Endometrial microvascular endothelial cells (primary cell): Measurements from ENCODE around the gene SOHLH1. TPM values are rescaled to one million over a fixed set of nuclear protein-coding genes. Genes with fewer than 3 reads are reported as not detected.

Source experiments
- in situ Hi-C: cut with HindIII; loops from 2 replicates; pipeline ENCODE4 v1.10.0; 2017; ENCODE audit warnings: low sequenced_read_pairs, low pct_unique_long_range_greater_than_20kb; ENCODE audit errors: inconsistent ontology term
- total RNA-seq: library from RNA; depleted of rRNA; stranded (reverse); fragments of >200 nt; gene quantifications from one replicate; pipeline ENCODE4 v1.2.3, GENCODE V29; 2015; ENCODE audit errors: inconsistent ontology term

SOHLH1 gene
- total RNA-seq, 1 donor from 2014 or later = not detected

DNA sequence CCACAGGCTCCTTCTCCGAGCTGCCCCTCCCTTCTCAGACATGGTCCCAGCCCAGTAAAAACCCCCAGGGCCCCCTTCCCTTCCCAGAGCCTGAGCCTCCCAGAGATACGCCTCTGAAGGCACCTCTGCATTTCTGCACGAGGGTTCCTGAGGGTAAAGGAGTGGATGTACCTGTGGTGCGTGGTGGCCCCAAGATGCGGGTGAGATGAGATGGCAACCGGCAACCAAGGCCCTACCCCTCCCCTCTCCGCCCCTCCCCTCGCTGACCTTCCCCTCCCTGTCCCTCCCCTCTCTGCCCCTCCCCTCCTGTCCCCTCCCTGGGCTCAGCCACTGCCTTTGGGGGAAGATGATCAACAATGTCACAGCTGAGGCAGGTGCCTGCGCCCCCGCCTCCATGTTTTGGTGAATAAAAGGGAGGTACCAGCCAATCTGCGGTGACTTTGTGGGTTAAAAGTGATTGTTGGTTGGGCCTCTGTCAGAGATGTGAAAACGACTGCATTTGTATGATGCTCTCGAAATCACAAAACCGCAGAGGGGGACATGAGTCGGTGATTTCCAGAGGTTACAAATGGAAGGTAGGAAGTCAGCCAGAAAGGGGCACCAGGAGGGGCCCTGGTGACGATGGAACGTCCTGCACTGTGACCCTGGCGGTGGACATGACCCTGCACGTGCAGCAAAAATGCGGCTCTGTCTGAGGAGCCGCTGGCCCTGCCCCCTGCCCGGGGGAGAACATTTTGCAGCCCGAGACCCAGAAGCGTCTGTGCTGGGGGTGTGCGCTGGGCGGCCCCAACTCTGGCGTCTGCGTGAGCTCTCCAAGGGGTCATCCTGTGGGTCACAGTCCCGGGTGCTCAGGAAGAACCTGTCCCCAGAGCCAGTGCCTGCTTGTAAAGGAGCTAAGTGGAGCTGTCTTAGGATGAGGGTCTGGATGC lies 32.5 kb downstream of the SOHLH1 start:
- in situ Hi-C loops = no loop called here

DNA sequence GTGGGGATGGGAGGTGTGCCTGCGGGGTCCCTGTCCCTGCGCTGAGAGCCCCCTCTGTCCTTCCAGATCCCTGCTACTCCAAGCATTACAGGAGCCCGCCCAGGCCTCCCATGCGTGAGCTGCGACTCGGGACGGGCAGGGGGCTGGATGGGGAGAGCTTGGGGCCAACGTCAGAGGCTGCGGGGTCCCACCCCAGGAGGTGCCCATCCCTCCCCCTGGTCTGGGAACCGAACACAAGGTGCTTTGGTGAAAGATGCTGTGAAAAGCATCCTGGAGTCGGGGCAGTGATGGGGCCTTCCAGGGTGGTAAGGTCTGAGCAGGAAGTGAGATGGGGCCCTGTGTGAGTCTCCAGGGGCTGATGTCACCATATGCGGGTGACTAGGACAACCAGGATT lies 33.5 kb downstream of the SOHLH1 start:
- in situ Hi-C loops = no loop called here

DNA sequence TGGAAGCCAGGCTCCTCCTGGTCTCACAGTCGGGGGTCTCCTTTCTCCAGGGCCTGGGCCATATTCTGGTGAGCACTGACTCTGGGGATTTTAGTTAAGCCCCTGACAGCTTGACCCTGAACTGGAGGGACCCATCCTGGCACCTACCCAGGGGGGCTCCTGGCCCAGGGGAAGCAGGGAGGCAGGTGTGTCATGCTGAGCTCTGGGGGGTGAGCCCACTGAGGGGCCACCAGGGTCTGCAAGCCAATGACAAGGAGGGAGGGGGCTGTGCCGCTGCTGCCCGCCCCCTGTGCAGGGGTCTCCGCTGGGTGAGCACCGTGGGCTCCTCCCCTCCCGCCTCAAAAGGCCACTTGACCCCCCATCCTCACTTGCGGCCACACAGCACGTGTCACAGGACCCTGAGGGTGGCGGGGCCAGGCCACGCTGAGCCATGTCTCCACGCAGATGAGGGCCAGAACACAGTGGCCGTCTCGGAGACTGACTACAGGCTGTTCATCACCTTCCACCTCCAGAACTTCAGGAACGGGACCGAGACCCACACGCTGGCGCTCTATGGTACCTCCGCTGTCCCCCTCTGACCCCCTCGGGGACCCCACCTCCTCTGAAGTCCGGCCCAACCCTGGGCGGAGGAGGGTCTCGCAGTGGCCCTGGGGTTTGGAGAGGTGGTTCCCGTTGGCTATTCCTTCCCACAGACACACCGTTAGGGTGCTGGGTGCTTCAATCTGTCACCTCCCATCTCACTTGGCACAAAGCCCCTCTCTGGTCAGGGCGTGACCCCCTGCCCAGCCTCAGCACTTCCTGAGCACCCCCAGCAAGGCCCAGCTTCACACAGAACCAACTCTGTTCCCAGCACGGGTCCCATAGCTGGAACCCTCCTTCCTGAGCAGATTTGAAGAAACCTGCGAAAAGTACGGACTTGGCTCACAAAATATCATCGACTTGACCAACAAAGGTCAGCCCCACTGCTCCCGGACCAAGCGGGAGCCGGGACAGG lies 34.2 kb downstream of the SOHLH1 start:
- in situ Hi-C loops = no loop called here

DNA sequence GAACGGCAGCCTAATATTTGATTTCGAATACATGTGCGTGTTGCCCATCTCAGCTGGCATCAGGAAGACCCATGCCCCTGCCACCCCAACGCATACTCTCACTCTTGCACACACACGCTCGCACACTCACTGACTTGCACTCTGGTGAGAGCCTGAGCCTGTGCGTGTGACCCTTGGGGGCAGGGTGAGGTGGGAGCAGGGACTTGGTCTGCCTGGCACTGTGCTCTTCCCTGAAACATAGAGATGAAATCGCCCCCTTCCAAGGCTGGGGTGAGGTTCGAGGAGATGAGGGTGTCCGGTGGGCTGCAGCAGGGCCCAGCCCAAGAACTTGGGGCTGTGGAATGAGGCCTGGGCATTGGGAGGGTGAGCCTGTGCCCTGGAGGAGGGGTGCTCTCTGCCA lies 35.0 kb downstream of the SOHLH1 start:
- in situ Hi-C loops = no loop called here

DNA sequence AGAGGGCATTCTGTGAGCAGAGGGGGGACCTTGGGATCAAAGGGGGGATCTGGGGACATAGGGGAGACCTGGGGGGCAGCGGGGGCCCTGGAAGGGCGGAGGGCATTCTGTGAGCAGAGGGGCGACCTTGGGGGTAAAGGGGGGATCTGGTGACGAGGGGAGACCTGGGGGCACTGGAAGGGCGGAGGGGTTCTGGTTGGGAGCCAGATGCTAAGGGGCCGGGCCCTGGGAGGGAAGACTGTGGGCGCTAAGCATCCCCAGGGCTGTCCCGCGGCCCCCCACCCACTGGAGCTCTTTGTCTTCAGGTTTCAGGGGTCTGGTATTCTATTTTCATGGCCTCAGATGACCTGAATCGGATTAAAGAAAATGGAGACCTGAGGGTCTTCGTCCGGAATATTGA lies 35.4 kb downstream of the SOHLH1 start:
- in situ Hi-C loops = no loop called here

DNA sequence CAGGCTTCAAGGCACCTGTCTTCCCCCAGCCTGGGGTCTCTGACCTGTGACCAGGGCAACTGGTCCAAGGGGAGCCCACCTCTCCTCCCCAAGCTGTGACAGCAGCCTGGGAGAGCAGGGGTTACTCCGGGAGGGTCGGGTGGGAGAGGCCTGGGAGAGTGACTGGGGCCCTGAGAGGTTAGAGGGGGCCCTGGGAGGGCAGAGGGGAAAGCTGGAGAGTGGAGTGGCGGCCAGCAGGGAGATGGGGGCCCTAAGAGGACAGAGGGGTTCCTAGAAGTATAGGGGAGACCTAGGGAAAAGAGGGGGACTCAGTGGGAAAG lies 35.9 kb downstream of the SOHLH1 start:
- in situ Hi-C loops = no loop called here

DNA sequence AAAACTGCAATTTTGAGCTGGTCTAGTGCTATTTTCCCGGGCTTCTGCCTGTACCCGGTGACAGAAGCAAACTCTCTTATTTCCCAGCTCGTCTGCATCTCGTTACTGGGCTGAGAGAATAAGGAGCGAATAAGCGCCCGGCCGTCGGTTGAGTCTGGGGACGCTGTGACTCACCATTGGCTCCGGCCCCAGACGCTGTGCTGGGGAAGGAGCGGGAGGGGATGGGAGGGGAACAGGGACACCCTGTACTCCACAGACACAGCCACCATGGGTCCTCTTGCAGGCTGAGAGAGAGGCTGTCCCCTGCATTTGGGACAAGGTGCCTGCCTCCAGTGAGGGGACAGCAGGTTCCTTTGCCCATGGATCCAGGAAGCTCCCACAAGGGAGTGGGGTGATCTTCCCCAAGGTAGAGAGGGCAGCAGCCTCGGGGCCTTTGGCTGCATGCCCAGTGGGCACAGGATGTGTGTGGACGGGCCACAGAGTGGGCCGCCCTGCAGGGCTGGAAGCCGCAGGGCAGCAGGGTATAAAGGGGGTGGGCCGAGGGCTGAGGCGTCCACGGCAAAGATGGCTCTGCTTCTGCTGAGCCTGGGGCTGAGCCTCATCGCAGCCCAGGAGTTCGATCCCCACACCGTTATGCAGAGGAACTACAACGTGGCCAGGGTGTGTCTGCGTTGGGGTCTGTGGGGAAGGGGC lies 36.4 kb downstream of the SOHLH1 start, which contains the start of gene LCN9:
LCN9 (plus strand) TSS at position 552 of the 693 bp plus-strand sequence; CDS start at position 565, 13 bp downstream.
- in situ Hi-C loops = no loop called here

DNA sequence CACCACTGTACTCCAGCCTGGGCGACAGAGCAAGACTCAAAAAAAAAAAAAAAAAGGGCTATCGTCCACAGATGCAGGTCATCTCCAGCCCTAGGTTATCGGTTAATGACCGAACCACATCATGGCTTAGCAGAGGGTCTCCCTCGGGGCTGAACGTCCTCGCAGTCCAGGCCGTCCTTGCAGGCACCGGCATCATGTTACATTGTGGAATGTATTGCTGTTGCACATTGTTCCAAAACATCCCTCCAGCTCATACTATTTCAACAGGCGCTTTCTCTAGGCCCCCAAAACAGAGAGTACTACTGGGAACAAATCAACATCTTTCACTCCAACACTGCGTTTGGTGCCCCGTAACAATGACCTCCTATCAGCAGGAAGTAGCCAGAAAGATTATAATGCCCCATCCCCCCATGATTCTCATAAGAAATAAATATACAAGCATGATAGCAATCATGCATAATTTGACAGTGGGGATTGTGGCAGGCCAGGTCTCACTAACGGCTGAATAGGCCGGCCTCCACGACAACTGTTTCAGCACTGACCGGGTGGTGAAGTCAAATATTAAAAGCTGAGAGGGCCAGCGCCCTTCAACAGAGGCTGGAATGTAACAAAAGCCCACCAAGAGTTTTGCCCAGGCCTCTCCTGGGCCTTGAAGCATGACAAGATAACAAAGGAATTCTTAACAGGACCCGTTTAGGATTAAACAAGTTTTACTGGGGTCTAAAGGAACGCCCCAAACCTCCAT lies 37.3 kb downstream of the SOHLH1 start:
- in situ Hi-C loops = no loop called here

DNA sequence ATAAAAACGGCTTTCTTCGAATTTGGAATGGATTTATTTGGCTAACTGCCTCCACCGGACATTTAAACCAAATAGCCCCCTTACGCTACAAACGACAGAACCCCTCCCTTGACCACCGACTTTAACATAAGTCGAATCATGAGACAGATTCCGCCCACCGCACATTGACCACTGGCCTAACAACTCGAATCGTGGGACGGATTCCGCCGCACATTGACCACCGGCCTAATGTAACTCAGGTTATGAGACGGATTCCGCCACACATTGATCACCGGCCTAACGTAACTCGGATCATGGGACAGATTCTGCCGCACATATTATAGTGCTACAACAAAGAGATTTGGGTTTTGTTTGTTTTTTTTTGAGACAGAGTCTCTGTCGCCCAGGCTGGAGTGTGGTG lies 38.9 kb downstream of the SOHLH1 start:
- in situ Hi-C loops = no loop called here

DNA sequence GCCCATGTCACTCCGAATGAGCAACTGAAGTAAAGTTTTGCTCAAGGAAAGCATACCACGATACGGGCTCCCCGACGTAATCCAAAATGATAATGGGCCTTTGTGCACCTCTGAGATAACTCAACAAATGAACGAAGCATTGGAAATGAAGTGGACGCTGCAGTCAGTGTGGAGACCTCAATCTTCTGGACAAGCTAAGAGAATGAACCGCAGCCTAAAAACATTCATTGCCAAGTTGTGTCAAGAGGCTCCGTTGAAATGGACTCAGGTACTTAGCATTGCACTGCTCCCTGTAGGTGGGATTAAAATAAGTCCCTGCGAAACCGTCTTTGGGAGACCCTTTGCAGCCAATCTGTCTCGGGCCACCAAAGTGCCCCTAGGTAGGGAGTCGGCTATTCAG lies 40.0 kb downstream of the SOHLH1 start:
- in situ Hi-C loops = no loop called here

DNA sequence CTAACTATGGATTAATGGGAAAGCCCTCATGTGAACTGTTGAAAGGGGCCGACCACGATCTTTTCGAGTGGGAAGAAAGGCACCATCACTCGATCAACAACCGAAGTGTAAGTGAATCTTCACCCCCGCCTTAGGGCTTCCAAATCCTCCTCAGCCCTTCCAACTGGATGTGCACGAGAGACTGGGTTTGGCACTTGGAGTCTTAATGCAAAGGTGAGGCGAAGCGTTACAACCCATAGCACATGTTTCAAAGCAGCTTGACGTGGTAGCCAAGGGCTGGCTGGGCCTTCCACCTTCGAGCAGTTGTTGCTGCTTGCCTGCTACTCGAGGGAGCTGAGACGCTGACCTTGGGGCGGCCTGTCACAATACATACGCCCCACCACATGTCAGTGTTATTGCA lies 41.9 kb downstream of the SOHLH1 start:
- in situ Hi-C loops = no loop called here

DNA sequence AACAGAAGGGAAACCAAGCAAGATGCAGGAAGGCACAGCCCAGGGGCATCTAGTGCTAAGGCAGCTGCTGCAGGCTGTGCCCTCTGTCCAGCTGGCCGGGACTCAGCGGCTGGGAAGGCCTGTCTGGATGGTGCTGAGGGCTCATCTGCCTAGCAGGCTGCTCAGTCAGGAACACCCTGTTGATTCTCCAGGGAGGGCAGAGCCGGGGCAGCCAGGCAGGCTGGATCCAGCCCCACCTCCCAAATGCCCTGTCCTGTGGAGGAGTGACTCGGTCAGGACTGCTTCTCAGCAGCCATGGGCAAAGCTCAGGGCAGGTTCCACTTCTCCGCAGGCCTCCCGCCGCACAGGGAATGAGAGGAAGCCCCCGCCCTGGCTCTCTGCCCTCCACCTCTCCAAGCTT lies 44.0 kb downstream of the SOHLH1 start:
- in situ Hi-C loops = no loop called here

DNA sequence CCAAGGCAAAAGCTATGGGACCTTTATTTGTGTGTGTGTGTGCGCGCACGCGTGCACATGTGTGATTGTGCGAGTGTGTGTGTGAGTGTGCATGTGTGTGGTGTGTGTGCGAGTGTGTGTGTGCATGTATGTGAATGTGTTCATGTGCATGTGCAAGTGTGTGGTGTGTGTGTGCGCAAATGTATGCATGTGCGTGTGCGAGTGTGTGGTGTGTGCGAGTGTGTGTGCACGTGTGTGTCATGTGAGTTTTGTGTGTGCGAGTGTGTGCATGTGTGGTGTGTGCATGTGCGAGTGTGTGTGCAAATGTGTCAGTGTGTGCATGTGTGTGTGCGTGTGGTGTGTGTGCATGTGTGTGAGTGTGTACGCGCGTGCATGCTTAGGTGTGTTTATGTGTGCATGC lies 48.9 kb downstream of the SOHLH1 start:
- in situ Hi-C loops = no loop called here

DNA sequence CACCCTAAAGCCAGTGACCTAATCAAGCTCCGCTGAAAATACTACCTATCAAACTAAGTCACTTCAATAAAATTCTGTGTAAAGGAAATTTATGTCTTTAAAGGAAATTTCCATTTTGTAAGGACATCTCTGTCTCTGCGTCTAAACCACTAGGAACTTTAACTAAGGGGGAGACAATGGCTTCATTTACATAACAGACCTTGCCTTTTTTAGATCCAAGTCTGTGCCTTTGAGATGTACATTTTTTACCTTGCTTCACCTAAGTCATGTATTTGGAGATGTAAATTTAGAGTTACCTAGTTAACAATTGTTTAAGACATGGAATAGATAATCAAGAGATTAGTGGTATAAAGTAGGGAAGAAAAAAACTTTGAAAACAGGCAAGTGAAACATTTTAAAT lies 49.8 kb downstream of the SOHLH1 start:
- in situ Hi-C loops = no loop called here

DNA sequence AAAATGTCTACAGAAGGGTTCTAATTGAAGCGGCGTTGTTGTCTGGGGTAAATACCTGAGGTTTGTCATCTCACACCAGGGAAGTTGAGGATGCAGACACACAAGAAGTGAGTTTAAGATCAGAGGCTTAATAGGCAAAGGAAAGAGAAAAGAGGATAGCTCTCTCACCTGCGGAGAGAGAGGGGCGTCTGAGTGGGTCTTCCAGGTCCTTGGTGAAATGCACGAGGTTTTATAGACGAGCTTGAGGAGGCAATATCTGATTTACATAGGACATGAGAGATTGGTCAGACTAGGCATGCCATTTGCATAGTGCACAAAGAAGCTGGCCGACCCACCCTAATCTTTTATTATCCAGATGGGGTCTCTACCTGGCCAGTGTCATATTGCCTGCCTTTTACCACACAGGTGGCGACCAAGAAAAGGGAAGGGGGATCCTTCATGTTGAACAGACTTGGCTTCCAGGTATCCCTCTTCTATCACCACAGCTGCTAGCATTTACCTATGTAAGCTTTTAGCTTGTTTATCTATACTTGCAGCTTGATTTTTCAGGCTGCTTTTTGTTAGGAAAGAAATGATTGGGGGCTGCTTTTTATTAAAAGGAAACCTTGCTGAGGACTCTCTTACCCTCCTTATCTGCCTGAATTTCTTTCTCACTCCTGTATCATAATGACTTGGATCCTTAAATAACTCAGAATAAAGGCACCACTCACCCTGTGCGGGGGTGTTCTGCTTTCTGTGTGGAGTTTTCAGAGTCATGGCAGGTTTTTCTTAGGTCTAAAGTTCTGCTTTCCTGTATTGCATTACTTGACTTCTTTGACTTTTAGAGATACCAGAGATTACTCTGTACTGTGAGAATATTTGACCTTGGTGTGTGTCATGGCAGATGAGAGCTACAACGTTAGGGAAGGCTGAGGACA lies 50.5 kb downstream of the SOHLH1 start:
- in situ Hi-C loops = no loop called here

DNA sequence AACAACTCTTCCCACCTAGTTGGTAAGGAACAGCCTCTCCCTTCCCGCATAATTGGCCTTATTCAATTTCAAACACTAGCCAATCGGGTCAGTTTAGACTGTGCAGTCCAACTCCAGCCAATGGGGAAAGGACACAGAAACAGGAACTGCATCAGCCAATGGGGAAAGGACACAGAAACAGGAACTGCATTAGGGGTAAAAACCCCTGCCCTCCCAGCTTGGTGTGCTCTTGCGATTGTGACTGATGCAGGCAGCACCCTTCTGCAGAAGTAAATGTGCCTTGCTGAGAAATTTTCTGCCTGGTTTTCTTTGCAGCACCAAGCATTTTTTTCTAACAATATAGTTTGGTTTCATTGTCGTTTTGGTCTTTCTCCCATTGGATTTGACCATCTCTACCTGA lies 51.4 kb downstream of the SOHLH1 start:
- in situ Hi-C loops = no loop called here

DNA sequence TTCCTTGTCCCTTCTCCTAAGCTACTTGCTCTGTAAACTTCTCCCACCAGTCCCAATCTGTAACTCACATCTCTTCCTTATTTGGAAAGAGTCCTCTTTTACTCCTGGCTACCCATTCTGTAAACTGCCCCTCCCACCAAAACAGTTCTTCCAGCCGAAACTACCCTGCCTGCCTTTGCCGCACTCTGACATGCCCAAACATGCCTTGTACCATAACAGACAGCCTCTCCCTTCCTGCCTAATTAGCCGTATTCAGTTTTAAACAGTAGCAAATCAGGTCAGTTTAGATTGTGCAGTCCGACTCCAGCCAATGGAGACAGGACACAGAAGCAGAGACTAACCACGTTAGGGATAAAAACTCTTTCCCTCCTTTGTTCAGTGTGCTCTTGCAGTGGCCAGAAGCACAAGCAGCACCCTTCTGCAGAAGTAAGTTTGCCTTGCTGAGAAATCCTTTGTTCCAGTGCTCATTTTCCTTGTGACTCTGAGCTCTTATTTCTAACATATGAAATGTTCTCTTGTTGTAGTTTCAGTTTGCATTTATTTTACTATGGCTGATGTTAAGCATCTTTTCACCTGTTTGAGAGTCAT lies 54.6 kb downstream of the SOHLH1 start:
- in situ Hi-C loops = no loop called here
